Superior temporal gyrus (tissue), 1 donor: Measurements from ENCODE around the gene SPACA9.
A peak's percentile ranks its signal among the peaks of the same experiment; 100 is the strongest.

Source experiments
- DNase-seq: peaks from one replicate; pipeline ENCODE4 v3.0.0-alpha.2; 2016; ENCODE audit errors: extremely low spot score

Gene SPACA9

GRCh38 chr9:132863096-132863495, 15.6 kb upstream of the SPACA9 start:
- DNase-seq: no peak

GRCh38 chr9:132864277-132864676, 14.4 kb upstream of the SPACA9 start:
- no peak for DNase-seq

GRCh38 chr9:132864691-132865090, 14.0 kb upstream of the SPACA9 start:
- DNase-seq: no peak

DNA sequence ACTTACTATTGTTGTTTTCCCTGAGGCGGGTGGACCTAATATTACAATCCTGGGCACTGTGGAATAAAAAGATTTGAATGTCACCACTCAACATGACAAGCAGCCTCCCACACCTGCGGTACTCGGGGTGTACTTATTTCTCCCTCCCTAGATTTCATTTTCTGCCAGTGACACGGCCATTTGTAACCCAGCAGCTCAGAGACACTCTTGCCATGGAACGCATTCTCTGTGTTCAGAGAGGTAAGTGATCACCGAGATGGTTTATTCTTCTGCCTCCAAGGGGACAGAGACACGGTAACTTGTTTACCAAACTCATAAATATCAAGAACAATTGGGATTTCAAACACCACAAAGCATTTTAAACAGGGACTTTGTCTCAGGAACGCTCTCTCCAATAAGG, 11.8 kb upstream of the SPACA9 start:
- no peak for DNase-seq

DNA sequence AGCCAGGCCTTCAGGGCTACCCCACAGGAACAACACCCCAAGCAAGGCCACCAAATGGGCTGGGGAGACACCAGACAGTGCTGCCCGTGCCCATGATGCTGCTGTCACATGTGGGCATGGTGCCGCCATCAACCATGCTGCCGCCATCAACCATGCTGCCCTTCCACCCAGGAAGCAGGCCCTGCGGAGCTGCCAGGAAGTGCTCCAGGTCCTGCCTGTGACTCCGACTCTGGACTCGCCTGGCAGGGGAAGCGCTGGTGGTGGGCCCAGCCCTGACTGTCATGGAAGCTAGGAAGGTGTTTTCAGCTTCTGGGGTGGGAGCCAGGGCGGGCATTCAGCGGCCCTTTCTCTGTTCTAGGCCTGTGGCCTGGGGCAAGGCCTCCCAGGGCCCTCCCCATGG, 9.4 kb upstream of the SPACA9 start:
- DNase-seq: no peak

GRCh38 chr9:132873403-132873802, 5.3 kb upstream of the SPACA9 start:
- no peak for DNase-seq

- no peak for DNase-seq
These were observed 3.5 kb upstream of the SPACA9 start for GRCh38 chr9:132875159-132875558.

- no peak for DNase-seq
These were observed 1.8 kb upstream of the SPACA9 start for GRCh38 chr9:132876849-132877248.

DNA sequence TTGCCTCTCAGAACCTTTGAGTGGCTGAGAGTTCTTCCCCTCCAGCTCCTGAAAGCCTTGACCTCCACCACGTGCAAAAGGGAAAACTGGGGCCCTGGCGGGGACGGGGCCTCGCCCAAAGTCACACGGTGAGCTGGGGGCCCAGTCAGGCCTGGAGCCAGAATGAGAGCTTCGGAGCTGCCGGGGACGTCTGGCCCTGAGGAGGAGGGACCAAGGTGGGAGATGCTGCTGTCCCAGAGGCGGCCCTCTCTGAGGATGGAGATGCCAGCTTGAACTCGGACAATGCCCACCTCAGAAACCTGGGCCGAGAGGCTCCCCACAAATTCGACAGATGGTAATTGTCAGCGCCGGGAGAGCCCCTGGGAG, 1.3 kb upstream of the SPACA9 start:
- no peak for DNase-seq

GRCh38 chr9:132877824-132878694, 639 bp upstream of the SPACA9 start, which contains the start of gene AK8:
Gene AK8, minus strand, starts transcription at chr9:132878284. Its CDS starts 29 bp downstream, at chr9:132878255.
- peak; percentile 72 for DNase-seq

- no peak for DNase-seq
These were observed 992 bp downstream of the SPACA9 start for GRCh38 chr9:132879457-132880323.

- DNase-seq: no peak
These were observed 1.6 kb downstream of the SPACA9 start for GRCh38 chr9:132880324-132880661.

DNA sequence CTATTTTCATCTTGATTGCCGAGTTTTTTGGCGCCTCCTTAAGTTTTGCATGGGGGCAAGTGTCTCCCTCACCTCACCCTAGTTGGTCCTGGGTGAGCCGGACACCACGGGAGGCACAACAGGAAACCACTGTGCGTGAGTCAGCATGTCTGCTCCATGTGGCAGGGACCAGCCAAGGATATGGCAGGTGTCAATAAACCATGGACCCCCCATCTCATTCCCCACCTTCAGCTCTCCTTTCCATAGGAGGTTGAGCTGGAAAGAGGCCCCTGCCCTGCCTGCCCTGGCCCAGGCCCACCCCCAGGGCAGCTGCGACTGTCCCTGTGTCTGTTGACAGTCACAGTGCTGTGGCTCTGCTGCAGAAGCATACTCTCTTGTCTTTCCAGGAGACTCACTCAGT, 3.1 kb downstream of the SPACA9 start:
- DNase-seq: no peak

GRCh38 chr9:132882616-132883015, 3.9 kb downstream of the SPACA9 start:
- no peak for DNase-seq

DNA sequence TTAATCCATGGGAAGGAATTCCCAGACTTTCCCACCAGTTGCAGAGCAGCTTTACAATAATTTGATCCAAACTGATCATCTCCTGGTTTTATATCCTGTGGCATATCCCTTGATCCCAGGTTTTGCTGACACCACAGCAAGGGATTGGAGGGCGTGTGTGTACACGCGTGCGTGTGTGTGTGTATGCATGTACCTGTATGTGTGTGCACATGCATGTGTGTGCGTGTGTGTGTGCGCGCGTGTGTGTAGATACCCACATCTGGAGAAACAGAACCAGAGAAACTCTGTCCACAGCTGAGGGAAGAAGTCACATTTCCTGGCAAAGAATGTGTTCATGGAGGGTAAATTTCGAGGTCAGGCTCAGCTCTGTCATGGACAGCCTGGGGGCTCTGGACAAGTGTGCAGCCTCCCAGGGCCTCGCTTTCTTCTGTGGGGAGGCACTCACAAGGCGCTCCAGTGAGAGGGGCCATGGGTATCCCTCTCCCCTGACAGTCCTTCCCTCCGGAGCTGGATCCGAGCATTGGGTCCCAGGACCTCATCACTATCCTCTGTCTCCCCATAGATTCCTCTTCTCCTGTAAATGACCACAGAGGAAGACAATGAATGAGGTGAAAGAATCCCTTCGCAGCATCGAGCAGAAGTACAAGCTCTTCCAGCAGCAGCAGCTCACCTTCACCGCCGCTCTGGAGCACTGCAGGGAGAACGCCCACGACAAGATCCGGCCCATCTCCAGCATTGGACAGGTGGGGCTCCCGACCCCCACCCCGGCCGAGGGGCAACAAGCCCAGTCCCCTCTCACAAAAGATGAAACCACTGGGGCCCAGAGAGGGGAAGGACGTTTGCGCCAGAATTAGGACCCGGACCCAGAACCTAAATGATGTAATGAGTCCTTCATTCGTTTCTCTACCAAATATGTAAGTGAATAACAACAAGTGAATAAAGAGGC, 4.9 kb downstream of the SPACA9 start:
- DNase-seq: no peak

DNA sequence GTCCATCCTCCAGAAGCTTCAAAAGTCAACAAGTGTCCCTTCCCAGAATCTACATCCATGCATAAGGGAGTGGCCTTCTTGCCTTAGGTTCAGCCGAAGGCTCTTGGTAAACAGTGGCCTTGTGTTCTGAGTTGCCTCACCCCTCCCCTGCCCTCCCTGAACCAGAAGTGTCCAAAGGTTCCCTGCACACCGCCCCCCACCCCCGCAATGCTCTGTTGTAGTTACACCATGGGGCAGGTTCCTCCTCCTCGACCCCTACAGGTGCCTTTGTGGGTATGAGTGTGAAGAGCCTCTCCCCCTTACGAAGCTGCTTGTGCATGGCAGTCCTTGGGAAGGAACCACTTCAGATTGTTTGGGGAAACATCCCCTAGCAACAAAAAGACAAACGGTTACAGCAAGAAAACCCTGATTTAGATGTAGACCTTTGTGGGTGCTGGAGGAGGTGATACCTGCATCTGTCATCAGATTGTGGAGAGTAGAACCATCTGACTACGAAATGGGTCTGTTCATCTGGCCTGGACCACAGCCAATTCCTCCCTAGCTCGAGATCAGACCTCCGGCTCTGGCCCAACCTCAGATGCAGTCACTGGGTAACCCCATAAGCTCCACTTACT, 7.1 kb downstream of the SPACA9 start:
- no peak for DNase-seq

- no peak for DNase-seq
These were observed 7.6 kb downstream of the SPACA9 start for GRCh38 chr9:132886334-132886725.

- DNase-seq: no peak
These were observed 8.8 kb downstream of the SPACA9 start for GRCh38 chr9:132887181-132888120.

GRCh38 chr9:132888151-132888550, 9.5 kb downstream of the SPACA9 start:
- no peak for DNase-seq

DNA sequence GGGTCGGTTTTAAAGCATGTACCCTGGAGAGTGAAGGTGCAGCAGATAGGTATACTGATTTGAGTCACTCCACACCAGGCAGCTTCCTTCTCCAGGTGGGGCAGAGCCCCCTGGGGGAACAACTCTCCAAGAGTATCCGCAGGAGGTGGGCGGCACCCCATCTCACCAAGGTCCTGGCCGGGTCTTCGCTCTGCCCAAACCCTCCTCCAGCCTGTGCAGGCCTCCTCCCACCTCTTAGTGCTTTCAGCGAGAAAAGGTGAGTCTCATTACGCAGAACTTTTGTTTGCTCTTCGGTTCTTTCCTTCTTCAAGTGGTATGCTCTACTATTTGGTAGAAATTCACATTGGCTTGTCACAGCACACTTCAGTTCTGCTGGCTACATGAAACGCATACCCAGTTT, 13.7 kb downstream of the SPACA9 start:
- no peak for DNase-seq
